G401 (cell line): Measurements from ENCODE around the gene BCL2L12. TPM values are rescaled to one million over a fixed set of nuclear protein-coding genes. Genes with fewer than 3 reads are reported as not detected.

Source experiments
- DNase-seq: peaks from one replicate; pipeline ENCODE4 v3.0.0-alpha.2; 2015; ENCODE audit warnings: low spot score
- in situ Hi-C: cut with HindIII; loops from 2 replicates; pipeline ENCODE4 v1.10.0; 2016; ENCODE audit warnings: low sequenced_read_pairs, mixed read lengths
- total RNA-seq: library from RNA; depleted of rRNA; stranded (reverse); fragments of >200 nt; shearing (Covaris generic); gene quantifications from 2 replicates; pipeline ENCODE4 v1.2.3, GENCODE V29; 2014

Gene BCL2L12
- total RNA-seq, 1 experiment from 2014 or later: 13.9 TPM

- DNase-seq: peak; percentile 88
- in situ Hi-C loops: no loop called here
Observed at GRCh38 chr19:49680421-49681351, 15.0 kb downstream of the BCL2L12 start.

DNA sequence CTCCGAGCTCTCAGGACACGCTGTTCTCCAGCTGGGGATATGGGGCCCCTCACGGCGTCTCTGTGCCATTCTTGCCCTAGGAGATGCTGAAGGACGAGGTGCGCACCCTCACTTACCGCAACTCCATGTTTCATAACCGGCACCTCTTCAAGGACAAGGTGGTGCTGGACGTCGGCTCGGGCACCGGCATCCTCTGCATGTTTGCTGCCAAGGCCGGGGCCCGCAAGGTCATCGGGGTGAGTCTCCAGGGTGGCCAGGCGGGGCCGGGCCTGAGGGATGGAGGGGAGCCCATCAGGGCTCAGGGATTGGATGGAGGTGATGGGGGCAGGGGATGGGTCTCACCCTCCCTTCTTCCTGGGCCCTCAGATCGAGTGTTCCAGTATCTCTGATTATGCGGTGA, 16.1 kb downstream of the BCL2L12 start:
- in situ Hi-C loops: no loop called here

DNA sequence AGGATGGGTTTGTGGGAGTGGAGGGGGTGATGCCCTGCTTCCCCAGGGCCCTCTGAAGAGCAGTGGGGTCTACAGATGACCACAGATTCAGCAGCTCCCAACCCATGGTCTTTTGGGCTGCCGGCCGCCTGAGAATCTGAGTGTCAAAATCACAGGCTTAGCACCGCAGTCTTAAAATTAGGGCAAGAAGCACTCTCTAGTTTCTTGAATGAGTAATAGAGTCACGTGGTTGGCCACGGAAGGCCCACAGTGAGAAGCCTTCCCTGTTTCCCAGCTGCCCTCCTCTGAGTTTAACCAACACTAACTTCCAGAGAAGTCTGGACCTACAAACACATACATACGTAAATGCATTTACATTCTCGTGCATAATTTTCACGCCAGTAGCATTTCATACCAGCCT, 16.5 kb downstream of the BCL2L12 start:
- no peak for DNase-seq
- in situ Hi-C loops: no loop called here

More for the DNA sequence above, 16.1 kb downstream of the BCL2L12 start:
- no peak for DNase-seq

- in situ Hi-C loops: no loop called here
- no peak for DNase-seq
Observed at GRCh38 chr19:49683814-49684250, 18.1 kb downstream of the BCL2L12 start.

- no peak for DNase-seq
- in situ Hi-C loops: no loop called here
Observed at GRCh38 chr19:49684251-49684982, 18.7 kb downstream of the BCL2L12 start.

DNA sequence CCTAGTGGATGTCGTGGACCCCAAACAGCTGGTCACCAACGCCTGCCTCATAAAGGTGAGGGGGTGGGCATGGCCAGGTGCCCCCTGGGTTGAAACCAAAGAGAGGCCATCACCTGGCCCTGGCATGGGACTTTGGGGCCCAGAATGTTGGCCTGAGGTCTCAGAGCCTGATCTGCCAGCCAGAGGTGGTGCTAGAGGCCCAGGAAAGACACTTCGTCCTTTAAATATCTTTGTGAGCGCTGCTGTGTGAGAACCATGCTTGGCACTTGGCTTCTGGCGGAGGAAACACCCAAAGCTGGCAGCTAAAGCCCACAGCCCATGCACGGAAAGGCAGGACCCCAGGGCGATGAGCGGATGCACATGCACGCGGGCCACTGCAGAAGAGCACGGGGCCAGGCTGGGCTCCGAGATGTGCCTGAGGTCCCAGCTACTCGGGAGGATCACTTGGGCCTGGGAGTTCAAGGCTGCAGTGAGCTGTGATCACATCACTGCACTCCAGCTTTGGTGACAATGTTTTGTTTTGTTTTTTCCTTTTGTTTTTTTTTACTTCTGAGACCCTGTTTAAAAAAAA, 19.3 kb downstream of the BCL2L12 start:
- DNase-seq: no peak
- in situ Hi-C loops: no loop called here

DNA sequence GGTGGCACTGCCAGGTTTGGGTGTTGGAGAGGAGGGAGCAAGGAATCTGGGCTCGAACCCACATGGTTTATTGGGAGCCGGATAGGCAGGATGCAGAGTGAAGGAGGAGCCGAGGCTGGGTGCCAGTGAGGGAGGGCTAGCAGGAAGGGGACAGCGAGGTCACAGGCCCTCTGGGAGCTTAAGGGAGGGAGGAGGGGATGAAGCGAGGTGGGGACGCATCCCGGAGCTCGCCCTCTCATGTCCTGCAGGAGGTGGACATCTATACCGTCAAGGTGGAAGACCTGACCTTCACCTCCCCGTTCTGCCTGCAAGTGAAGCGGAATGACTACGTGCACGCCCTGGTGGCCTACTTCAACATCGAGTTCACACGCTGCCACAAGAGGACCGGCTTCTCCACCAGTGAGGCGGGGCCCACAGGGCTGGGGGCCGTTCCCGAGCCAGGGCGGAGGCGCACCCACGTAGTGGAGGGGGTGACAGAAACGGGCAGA, 20.2 kb downstream of the BCL2L12 start:
- in situ Hi-C loops: no loop called here
- no peak for DNase-seq

GRCh38 chr19:49686503-49687088, 20.9 kb downstream of the BCL2L12 start:
- DNase-seq: no peak
- in situ Hi-C loops: no loop called here

DNA sequence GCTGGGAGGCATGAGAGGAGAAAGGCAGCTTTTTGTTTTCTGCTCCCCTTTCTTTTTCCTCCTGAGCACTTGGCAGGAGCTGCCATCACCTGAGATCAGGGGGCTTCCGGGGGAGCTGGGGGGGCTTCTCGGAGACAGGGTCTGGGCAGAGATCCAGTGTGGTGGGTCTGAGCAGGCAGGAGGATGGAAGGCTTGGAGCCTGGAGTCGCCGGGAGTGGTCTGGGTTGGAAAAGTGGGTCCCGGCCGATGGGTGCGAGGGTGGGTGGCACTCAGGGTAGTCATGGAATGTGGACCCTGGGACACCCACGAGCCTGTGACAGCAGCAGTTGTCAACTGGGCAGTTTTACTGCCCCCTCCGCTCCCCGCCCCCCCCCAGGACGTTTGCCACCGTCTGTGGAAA, 21.4 kb downstream of the BCL2L12 start:
- no peak for DNase-seq
- in situ Hi-C loops: no loop called here

GRCh38 chr19:49687566-49688316, 22.0 kb downstream of the BCL2L12 start:
- in situ Hi-C loops: no loop called here
- no peak for DNase-seq

DNA sequence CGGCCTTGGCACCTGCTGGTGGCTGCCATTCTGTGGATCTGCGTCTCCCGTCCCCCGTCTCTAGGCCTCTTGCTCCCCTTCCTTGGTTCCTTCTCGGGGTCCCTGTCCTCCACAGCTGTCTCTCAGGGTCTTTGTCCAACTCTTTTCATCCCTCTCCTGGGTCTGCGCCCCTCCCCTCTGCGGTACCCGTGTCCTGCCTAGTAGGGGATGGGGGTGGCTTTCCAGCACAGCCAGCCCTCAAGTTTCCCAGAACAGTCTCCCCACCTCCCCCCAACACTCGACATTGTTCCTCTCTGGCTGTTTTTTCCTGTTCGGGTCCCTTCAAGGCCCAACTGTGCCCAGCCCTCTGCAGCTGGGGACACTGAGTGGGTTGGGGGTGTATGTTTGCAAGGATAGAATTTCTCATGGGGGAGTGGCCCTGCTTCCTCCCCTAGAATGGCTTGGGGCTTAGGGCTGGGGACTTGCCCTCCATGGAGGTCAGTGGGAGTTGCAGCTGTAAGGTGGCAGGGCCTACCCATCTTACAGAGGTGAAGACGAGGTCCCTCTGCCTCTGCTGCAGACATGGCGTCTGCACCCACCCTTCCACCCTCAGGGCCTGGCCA, 22.9 kb downstream of the BCL2L12 start:
- in situ Hi-C loops: no loop called here
- DNase-seq: no peak

DNA sequence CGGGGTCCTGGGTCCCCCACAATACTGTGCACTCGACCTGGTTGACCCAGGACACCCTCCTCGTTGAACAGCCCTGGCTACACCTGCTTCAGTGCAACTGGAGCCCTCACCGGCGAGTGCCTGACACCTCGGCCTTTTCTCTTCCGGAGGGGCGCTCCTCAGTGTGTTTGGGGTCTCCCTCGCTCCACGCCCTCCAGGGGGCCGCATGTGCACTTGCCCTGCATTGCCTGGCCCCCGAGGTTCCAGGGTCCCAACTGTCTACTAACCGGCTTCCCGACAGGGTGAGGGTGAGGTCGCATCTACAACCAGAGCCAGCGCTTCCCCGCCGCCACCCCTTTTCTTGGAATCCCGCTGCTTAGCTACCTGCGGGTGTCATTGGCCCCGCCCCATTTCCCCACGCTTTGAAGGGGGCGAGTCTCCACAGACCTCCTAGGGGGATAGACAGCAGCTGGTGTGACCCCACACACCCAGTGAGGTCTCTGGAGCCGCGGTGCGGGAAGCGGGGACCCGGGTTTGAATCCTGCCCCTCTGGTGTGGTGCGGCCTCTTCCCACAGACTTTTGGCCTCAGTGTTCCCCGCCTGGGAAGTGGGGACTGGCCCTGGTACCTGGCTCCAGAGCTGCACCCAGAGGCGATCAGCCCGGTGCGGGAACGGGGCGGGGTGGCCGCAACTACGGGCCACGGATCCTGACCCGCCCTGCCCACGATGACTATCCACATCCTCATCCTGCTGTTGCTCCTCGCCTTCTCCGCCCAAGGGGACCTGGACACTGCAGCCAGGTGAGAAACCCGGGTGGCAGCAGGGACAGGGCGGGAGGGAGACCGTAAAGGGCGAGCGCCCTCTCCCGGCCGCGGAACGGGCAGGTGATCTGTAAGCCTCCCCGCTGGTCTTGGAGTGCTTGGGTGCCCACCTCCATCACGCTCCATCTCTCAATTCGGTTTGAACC, 23.7 kb downstream of the BCL2L12 start, which contains the start of gene ADM5:
Gene ADM5 (plus strand): TSS at position 462 of the 946 bp plus-strand sequence. CDS start 244 bp downstream, at position 706.
- DNase-seq: peak; percentile 84
- in situ Hi-C loops: no loop called here

GRCh38 chr19:49690079-49690655, 24.4 kb downstream of the BCL2L12 start:
- in situ Hi-C loops: no loop called here
- DNase-seq: no peak

- peak; percentile 98 for DNase-seq
- in situ Hi-C loops: no loop called here
Observed at GRCh38 chr19:49690656-49691242, 25.0 kb downstream of the BCL2L12 start, which contains the start of gene CPT1C. Gene CPT1C, plus strand, starts transcription at chr19:49691116. Its CDS starts 1,137 bp downstream, at chr19:49692253.

GRCh38 chr19:49691243-49692146, 25.8 kb downstream of the BCL2L12 start:
- in situ Hi-C loops: no loop called here
- DNase-seq: peak; percentile 86
